Activated naive CD4-positive, alpha-beta T cell treated with anti-CD3 and anti-CD28 coated beads for 36 hours (primary cell): ENCODE measurements around the gene SLC35G6. TPM values are rescaled to one million over a fixed set of nuclear protein-coding genes. Genes with fewer than 3 reads are reported as not detected.

Experiments
- CTCF ChIA-PET: fragments of 350-600 bp; sonication (Branson Sonifier 250); formaldehyde crosslinking; loops from one replicate; lab custom pipeline; 2021; ENCODE audit warnings: antibody characterized with exemption; lab: Charles Lee
- DNase-seq: peaks from one replicate; pipeline ENCODE4 v3.0.0-alpha.2; 2020
- H3K27ac Mint-ChIP-seq: one replicate; pipeline ENCODE4 v1.8.0; 2021; ENCODE audit warnings: mild to moderate bottlenecking, mixed read lengths
- H3K27me3 Mint-ChIP-seq: one replicate; pipeline ENCODE4 v1.8.0; 2021; ENCODE audit warnings: low read depth, mixed read lengths
- H3K36me3 Mint-ChIP-seq: one replicate; pipeline ENCODE4 v1.8.0; 2021; ENCODE audit warnings: low read depth, mixed read lengths
- H3K4me1 Mint-ChIP-seq: one replicate; pipeline ENCODE4 v1.8.0; 2021; ENCODE audit warnings: low read depth, mixed read lengths
- H3K4me3 Mint-ChIP-seq: one replicate; pipeline ENCODE4 v1.8.0; 2021; ENCODE audit warnings: mild to moderate bottlenecking, moderate library complexity, mixed read lengths
- H3K9me3 Mint-ChIP-seq: one replicate; pipeline ENCODE4 v1.8.0; 2021; ENCODE audit warnings: mixed read lengths
- intact Hi-C: fragments of 100-400 bp; cut with micrococcal nuclease; formaldehyde crosslinking; loops from one replicate; pipeline ENCODE4 v1.15.1; 2023
- total RNA-seq, 2 experiments: library from RNA; stranded (reverse); gene quantifications; one replicate each; pipeline ENCODE4 v1.2.3, GENCODE V29; 2021

The SLC35G6 gene
- total RNA-seq, 2 experiments from 2014 or later: not detected

DNA sequence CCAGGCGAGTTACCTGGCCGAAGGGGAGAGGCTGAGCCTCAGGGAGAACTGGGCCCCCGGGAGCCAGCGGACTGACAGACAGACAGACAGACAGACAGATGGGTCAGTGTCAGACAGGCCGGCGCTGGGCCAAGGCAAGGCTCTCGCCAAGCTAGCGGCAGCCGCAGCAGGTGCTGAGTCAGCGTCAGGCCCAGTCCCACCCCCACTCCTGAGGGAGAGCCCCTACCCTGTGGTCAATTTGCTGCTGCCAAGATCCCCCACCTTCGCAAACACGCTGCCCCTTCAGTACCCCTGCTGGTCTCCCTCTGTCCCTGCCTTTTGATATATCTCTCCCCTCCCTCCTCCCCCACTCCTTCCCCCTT is 40.4 kb upstream of the SLC35G6 start:
- CTCF ChIA-PET: interaction anchor here (0.6 to 2.9 kb wide), 7 partner anchors 45 to 148 kb away, joined by 3 to 18 read pairs (median 3); no protein-coding TSS in a partner anchor
- peak overlapping the region; percentile 78 for H3K4me3 Mint-ChIP-seq
- DNase-seq: no peak
- intact Hi-C loops: no loop called here
- H3K4me1 Mint-ChIP-seq: peaks cover 52% of the 10 kb centered on the region
- no peak overlapping the region for H3K27ac Mint-ChIP-seq
- no peaks in the 10 kb centered on the region for H3K36me3 Mint-ChIP-seq
- H3K27me3 Mint-ChIP-seq: peaks cover 57% of the 10 kb centered on the region
- no peaks in the 10 kb centered on the region for H3K9me3 Mint-ChIP-seq

DNA sequence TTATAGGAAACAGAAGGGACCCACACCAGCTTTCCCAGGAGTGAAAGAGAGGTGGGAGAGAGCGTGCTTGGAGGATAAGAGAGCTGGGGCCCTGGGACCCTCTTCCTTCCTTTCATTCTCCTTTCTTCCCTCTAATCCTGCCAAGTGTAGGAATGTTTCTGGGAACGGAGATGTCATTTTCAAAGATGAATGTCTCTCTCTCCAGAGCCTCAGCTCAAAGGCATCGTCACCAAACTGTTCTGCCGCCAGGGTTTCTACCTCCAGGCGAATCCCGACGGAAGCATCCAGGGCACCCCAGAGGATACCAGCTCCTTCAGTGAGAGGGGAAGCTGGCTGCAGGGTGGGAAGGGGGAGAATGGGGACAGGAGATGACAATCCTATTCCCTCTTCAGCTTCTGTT is 40.0 kb upstream of the SLC35G6 start:
- H3K9me3 Mint-ChIP-seq: no peaks in the 10 kb centered on the region
- peaks cover 53% of the 10 kb centered on the region for H3K4me1 Mint-ChIP-seq
- H3K27ac Mint-ChIP-seq: no peak overlapping the region
- DNase-seq: no peak
- H3K36me3 Mint-ChIP-seq: no peaks in the 10 kb centered on the region
- intact Hi-C loops: no loop called here
- CTCF ChIA-PET: interaction anchor here (1.0 to 2.0 kb wide), 6 partner anchors 44 to 161 kb away, joined by 3 to 4 read pairs (median 3); no protein-coding TSS in a partner anchor
- H3K27me3 Mint-ChIP-seq: peaks cover 60% of the 10 kb centered on the region
- no peak overlapping the region for H3K4me3 Mint-ChIP-seq

DNA sequence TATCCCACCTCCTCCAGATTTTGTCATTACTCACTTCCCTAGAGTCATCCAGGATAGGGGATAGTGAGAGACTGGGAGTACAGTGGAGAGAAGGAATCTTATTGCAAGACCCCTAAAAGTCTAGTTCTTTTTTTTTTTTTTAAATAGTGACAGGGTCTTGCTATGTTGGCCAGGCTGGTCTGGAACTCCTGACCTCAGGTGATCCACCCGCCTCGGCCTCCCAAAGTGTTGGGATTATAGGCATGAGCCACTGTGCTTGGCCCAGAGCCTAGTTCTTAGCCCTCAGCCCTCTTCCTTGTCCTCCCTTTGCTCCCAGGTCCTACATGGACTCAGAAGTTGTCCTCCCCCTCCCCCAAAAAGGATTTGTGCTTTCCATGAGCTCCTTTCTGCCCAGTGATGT is 39.1 kb upstream of the SLC35G6 start:
- Mint-ChIP-seq H3K4me3 (no peak overlapping the region), H3K36me3 (peaks cover 1% of the 10 kb centered on the region), H3K27ac (no peak overlapping the region), H3K9me3 (no peaks in the 10 kb centered on the region), H3K4me1 (peaks cover 52% of the 10 kb centered on the region), H3K27me3 (peaks cover 63% of the 10 kb centered on the region)
- no peak for DNase-seq
- intact Hi-C loops: no loop called here
- CTCF ChIA-PET: interaction anchor here (1.1 to 2.0 kb wide), 2 partner anchors 89 to 162 kb away, joined by 3 to 4 read pairs; no protein-coding TSS in a partner anchor

DNA sequence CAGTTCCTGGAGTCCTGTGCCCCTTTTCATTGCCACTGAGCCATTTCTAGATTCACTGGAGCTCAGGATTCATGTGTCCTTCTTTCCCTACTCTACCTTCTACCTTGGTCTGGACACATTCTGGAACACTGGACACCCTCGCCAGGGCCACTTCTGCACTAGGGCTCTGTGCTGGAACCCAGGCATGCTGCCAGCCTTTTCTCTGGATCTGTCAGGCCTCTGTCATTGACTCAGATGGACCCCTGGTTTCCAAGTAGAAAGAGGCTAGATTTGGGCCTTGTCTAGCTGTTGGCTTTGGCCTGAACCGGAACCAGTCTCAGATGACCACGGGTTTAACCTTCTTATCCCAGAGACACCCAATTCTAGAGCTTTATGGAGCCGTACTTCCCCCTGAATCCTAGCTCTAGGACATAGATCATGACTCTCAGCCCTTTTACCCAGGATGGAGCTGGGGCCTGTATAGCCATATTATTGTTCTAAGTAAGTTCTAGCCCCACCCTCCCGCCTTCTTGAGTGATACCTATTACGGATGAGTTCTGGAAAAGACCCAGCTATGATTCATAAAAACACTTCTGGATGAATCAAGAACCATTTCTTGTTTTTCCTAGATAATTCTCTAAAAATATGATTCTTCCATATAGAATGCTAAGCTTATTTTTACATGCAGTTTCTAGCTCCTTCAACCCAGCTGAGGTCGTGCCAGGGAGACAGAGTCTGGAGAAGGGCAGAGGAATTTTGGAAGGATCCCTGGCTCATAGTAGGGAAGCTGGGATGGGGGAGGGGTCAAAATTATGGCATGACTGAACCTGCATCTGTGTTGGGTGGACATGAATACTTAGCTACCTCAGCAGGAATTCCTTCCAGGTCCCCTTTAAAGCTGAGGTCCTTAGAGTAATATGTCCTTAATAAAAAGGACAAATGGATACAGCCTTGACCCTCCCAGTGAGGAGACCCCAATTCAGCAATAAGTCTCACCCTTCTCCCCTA is 37.5 kb upstream of the SLC35G6 start:
- no peak overlapping the region for H3K27ac Mint-ChIP-seq
- H3K36me3 Mint-ChIP-seq: peaks cover 4% of the 10 kb centered on the region
- intact Hi-C loops: no loop called here
- no peak for DNase-seq
- H3K27me3 Mint-ChIP-seq: peaks cover 64% of the 10 kb centered on the region
- H3K4me3 Mint-ChIP-seq: no peak overlapping the region
- CTCF ChIA-PET: interaction anchor here (0.5 to 2.2 kb wide), 5 partner anchors 7 to 210 kb away, joined by 3 to 14 read pairs (median 4); partner anchors contain the start of gene SENP3
- peaks cover 40% of the 10 kb centered on the region for H3K4me1 Mint-ChIP-seq
- no peaks in the 10 kb centered on the region for H3K9me3 Mint-ChIP-seq

DNA sequence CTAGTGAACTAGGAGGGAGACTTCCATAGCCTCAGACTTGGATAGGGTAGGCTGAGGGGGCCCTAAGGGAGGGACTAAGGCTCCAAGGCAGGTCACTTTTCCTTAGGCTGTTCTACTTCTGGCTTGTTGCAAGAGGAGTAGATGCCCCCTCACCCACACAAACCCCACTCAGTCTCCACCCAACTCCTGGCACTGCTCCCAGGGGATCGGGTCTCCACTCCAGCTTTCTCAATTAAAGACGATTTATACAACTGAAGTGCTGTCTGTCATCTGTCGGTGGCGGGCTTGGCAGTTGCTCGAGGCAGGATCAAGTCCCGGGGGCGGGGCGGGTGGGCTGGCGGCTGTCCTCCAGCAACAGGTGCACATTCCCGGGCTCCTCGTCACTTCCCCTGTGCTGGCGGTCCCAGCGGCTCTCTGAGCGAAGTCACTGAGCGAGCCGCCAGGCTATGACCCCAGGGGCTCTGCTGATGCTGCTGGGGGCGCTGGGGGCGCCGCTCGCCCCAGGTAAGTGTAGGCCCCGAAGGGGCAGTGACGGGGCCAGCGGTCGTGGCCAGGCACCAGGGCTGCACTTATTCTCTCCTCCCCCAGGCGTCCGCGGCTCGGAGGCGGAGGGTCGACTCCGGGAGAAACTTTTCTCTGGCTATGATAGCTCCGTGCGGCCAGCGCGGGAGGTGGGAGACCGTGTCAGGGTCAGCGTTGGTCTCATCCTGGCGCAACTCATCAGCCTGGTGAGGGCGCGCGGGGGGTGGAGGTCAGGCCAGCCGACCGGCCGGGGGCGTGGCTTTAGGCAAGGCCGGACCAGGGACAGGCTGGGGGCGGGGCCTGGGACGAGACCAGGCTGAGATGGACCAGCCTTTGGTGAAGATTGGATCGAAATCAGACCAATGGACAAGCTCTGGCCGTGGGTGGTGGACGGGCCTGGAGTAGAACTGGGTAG is 36.3 kb upstream of the SLC35G6 start, which contains the start of gene CHRNB1:
TSS of gene CHRNB1 (plus strand) at position 380 of the 937 bp plus-strand sequence. CDS start at position 447, 67 bp downstream.
- Mint-ChIP-seq H3K9me3 (no peaks in the 10 kb centered on the region), H3K27ac (no peak within 1 kb of the TSS), H3K4me3 (peak within 1 kb of the TSS; percentile 68), H3K27me3 (peaks cover 60% of the 10 kb centered on the region), H3K36me3 (peaks cover 5% of the 10 kb centered on the region), H3K4me1 (peaks cover 35% of the 10 kb centered on the region)
- CTCF ChIA-PET: interaction anchor here (0.5 to 2.2 kb wide), 4 partner anchors 8 to 208 kb away, joined by 3 to 14 read pairs (median 4); partner anchors contain the start of gene SENP3
- DNase-seq: peak; percentile 28
- intact Hi-C loops: loop anchor here (1.0 kb wide), 1 partner anchor 8 kb away; no protein-coding TSS in a partner anchor

DNA sequence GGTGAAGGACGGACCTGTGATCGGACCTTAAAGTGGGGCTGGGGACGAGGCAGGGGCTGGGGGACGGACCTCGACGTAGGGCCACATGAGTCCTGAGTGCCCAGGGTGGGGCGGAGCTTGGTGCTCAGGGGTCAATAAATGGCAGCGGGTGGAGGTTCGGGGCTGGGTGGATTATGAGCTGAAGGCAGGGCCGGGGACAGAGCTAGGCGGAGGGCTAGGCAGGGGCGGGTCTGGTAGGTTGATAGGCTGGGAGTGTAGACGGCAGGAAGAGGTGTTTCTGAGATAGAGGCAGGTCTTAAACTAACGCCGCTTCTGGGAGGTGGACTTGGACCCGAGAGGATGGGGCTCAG is 35.7 kb upstream of the SLC35G6 start:
- H3K4me1 Mint-ChIP-seq: peaks cover 29% of the 10 kb centered on the region
- peak; percentile 53 for DNase-seq
- no peaks in the 10 kb centered on the region for H3K9me3 Mint-ChIP-seq
- intact Hi-C loops: loop anchor here (1.0 kb wide), 1 partner anchor 8 kb away; no protein-coding TSS in a partner anchor
- H3K27ac Mint-ChIP-seq: no peak overlapping the region
- peaks cover 55% of the 10 kb centered on the region for H3K27me3 Mint-ChIP-seq
- H3K4me3 Mint-ChIP-seq: peak overlapping the region; percentile 68
- CTCF ChIA-PET: interaction anchor here (0.5 to 2.2 kb wide), 4 partner anchors 9 to 115 kb away, joined by 3 to 14 read pairs (median 4); no protein-coding TSS in a partner anchor
- peaks cover 5% of the 10 kb centered on the region for H3K36me3 Mint-ChIP-seq

DNA sequence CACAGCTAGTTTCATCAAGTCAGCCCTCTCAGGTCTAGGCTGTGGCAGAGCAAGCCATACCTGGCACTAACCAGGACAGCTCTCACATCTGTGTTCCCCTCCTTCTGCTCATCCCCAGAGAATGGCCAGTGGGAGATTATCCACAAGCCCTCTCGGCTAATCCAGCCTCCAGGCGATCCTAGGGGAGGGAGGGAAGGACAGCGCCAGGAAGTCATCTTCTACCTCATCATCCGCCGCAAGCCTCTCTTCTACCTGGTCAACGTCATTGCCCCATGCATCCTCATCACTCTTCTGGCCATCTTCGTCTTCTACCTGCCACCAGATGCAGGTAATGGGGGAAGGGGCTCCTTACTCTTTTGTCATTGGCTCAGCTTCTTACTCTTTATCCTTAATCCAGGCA is 32.8 kb upstream of the SLC35G6 start:
- CTCF ChIA-PET: interaction anchor here (1.9 kb wide), 1 partner anchor 112 kb away, joined by 4 read pairs; no protein-coding TSS in a partner anchor
- peaks cover 5% of the 10 kb centered on the region for H3K36me3 Mint-ChIP-seq
- no peak overlapping the region for H3K27ac Mint-ChIP-seq
- H3K27me3 Mint-ChIP-seq: peaks cover 34% of the 10 kb centered on the region
- H3K9me3 Mint-ChIP-seq: no peaks in the 10 kb centered on the region
- DNase-seq: no peak
- peaks cover 29% of the 10 kb centered on the region for H3K4me1 Mint-ChIP-seq
- intact Hi-C loops: no loop called here
- H3K4me3 Mint-ChIP-seq: no peak overlapping the region

DNA sequence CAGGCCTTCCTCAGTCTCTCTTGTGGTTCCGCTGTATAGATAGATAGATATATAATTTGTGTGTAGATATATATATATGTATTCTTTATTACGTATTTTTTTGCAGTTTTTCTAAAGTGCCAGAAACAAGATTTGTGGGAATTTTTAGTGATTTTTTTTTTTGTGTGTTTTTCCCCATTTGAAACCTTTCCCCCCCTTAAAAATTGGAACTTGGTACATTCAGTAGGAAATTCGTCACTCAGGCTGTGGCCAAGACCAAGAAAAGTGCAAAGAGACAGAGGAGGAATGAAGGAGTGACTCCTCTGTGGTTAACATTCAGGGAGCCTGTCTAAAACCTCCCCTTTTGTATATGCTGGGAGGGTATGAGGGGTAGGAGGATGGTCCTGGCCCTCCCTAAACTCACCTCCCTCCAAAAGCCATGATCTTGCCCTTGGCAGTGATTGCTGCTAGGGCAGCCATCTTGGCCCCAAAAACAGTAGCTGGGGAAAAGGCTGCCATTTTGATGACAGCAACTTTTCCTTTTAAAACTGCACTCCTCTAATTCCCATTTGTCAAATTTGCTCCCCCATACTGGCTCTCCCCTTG is 21.2 kb upstream of the SLC35G6 start:
- no peaks in the 10 kb centered on the region for H3K9me3 Mint-ChIP-seq
- no peaks in the 10 kb centered on the region for H3K27me3 Mint-ChIP-seq
- H3K36me3 Mint-ChIP-seq: no peaks in the 10 kb centered on the region
- no peak overlapping the region for H3K27ac Mint-ChIP-seq
- intact Hi-C loops: no loop called here
- H3K4me3 Mint-ChIP-seq: no peak overlapping the region
- CTCF ChIA-PET: interaction anchor here (0.6 kb wide), 1 partner anchor 186 kb away, joined by 4 read pairs; no protein-coding TSS in a partner anchor
- no peak for DNase-seq
- H3K4me1 Mint-ChIP-seq: peaks cover 7% of the 10 kb centered on the region

DNA sequence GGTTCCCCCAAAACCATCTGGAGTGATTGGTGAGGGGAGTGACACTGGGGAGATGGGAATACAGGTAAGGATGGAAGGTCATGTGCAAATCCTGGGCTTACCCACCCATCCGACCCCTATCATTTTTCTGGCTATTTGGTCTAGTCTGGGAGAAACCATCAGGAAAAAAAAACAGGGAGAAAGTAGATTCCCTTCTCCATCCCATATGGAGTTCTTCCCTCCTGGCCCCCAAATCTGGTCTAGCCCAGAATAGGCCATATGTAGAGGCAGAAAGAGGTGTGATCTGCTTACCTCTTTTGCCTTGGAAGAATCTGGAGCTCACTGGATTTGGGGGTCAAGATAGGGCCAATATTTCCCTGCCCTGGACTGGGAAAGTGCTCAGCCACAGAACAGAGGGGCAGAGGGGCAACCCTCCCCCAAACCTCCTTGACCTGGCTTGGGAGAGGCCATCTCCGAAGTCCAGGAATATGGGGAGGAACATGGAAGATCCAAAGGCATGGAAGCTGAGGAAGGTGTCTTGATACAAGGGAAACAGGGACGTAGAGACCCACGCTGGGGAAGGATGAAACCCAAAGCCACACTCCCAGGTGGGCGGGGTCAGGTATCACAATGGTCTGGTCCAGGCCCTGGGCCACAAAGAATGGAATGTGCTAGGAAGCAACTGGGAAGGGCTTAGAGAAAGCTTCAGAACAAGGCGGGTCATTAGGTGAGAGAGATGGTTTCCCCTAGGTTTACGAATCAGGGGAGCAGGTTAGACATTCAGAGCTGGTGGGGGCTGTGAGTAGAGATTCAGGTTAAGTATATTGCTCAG is 20.2 kb upstream of the SLC35G6 start:
- DNase-seq: no peak
- peaks cover 2% of the 10 kb centered on the region for H3K36me3 Mint-ChIP-seq
- H3K4me1 Mint-ChIP-seq: peaks cover 5% of the 10 kb centered on the region
- H3K27me3 Mint-ChIP-seq: no peaks in the 10 kb centered on the region
- no peak overlapping the region for H3K27ac Mint-ChIP-seq
- H3K9me3 Mint-ChIP-seq: no peaks in the 10 kb centered on the region
- intact Hi-C loops: no loop called here
- H3K4me3 Mint-ChIP-seq: no peak overlapping the region
- CTCF ChIA-PET: no interaction called here

DNA sequence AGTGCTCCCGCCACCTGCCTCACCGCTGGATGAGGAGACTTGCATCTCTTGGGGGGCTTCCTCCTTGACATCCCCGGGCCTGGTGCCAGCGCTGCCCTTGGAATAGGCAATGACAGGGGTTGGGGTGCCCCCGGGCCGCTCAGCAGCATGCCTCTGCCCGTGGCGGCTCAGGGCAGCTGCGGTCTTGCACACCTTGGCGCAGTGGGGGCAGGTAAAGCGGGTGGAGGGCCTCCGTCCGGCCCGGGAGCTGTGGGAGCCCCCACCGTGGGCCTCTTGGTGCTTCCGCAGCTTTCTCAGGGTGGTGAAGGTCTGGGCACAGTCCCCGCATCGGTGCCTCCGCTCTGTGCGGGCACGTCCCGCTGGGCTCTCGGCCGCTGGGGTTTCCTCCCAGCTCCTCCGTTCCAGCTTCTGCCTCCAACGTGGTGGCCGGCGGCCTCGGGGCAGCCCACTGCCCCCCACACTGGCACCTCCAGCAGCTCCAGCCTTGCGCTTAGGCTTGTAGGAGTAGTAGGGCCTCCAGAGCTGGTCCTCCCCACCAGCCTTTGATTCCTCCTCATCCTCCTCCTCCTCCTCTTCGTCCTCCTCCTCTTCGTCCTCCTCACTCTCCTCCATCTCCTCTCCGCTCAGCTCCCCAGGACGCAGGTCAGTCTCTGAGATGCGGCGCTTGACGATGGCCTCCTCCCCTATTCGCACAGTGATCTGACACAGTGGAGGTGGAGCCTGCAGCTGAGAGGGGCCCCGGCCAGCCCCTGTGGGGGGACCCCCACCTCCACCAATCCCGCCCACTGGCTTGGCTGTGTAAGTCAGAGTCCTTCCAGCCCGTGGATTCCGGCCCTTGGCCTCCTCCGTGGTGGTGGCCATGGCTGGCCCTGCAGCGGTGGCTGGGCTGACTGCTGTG is 18.5 kb upstream of the SLC35G6 start:
- intact Hi-C loops: no loop called here
- CTCF ChIA-PET: interaction anchor here (1.1 kb wide), 1 partner anchor 15 kb away, joined by 3 read pairs; no protein-coding TSS in a partner anchor
- Mint-ChIP-seq H3K4me3 (no peak overlapping the region), H3K36me3 (peaks cover 3% of the 10 kb centered on the region), H3K27ac (no peak overlapping the region), H3K9me3 (no peaks in the 10 kb centered on the region), H3K27me3 (no peaks in the 10 kb centered on the region), H3K4me1 (peaks cover 5% of the 10 kb centered on the region)
- no peak for DNase-seq
